Measurements from ENCODE around the gene COMMD7. TPM values are rescaled to one million over a fixed set of nuclear protein-coding genes. Genes with fewer than 3 reads are reported as not detected.

COMMD7 gene
- total and polyA plus RNA-seq, 9 of the 15 experiments (the other 6 are each of a cell fraction or from before 2014, with no cell fraction given): 11.9 to 69.1 (median 34.7) TPM

- TF ChIP-seq EP400 (IDR thresholded peaks at IDR 0.05) (peak; percentile 31; the same call in 1 of the 2 replicates), KAT7 (CRISPR knock-in tag; IDR thresholded peaks at IDR 0.05; ENCODE audit: borderline replicate concordance) (peak; percentile 81; the same call in 1 of the 2 replicates), ZNF778 (CRISPR knock-in tag; IDR thresholded peaks at IDR 0.05) (no peak), SRSF3 (IDR thresholded peaks at IDR 0.05; ENCODE audit: insufficient read depth, low read length) (no peak), CBX1 (IDR thresholded peaks at IDR 0.05; ENCODE audit: low read depth) (peak; percentile 81), ELF2 (CRISPR knock-in tag; IDR thresholded peaks at IDR 0.05) (no peak), NBN (IDR thresholded peaks at IDR 0.05; ENCODE audit: low read depth) (no peak), FOS (IDR thresholded peaks at IDR 0.05; ENCODE audit: extremely low read depth, insufficient read length) (no peak), ZNF165 (CRISPR knock-in tag; IDR thresholded peaks at IDR 0.05; ENCODE audit: borderline replicate concordance) (no peak), SNIP1 (IDR thresholded peaks at IDR 0.05; ENCODE audit: low read depth) (no peak), POLR2G (IDR thresholded peaks at IDR 0.05; ENCODE audit: low read depth, low read length) (peak; percentile 93), SP2 (IDR thresholded peaks at IDR 0.05; ENCODE audit: extremely low read depth, low read depth, low read length, poor library complexity, severe bottlenecking) (no peak), ARID4B (CRISPR knock-in tag; IDR thresholded peaks at IDR 0.05) (no peak; the same call in 1 of the 2 replicates), BRF2 (IDR thresholded peaks at IDR 0.05; ENCODE audit: borderline replicate concordance, insufficient read depth, insufficient read length) (no peak), SMARCE1 (IDR thresholded peaks at IDR 0.05) (0 out of 2 replicates have a peak, but pooled peaks have one; percentile 29), PHB2 (IDR thresholded peaks at IDR 0.05; ENCODE audit: low read depth) (no peak), PYGO2 (tag; IDR thresholded peaks at IDR 0.05) (no peak), ESRRA (IDR thresholded peaks at IDR 0.05; ENCODE audit: borderline replicate concordance, low read depth) (peak; percentile 43; the same call in 1 of the 2 replicates), SMARCA5 (IDR thresholded peaks at IDR 0.05) (peak; percentile 95), TFE3 (CRISPR knock-in tag; IDR thresholded peaks at IDR 0.05) (no peak), THRAP3 (IDR thresholded peaks at IDR 0.05; ENCODE audit: borderline replicate concordance) (no peak), DNMT1 (IDR thresholded peaks at IDR 0.05) (no peak)
These were observed 18.8 kb upstream of the COMMD7 start, which contains the start of gene DNMT3B (continued) for GRCh38 chr20:32761831-32762753.
